GM12878 (cell line): ENCODE data around the gene FXYD4. TPM values are rescaled to one million over a fixed set of nuclear protein-coding genes. Genes with fewer than 3 reads are reported as not detected.
"Not testable (repeated sequence)": the region's sequence is repeated elsewhere in the genome, so short reads cannot be mapped to it uniquely, and the experiment has no call there.

ENCODE experiments used
- ATAC-seq: fragments of 200-7000 bp; cut with Tn5 transposase; 3 replicates; pipeline ENCODE4 v1.9.1; 2020; ENCODE audit warnings: mild to moderate bottlenecking, moderate library complexity
- BruUV-seq: library from RNA; stranded (reverse); fragments of 400-500 nt; replicated peaks from 2 replicates; lab custom pipeline; 2021; lab: Mats Ljungman, UMichigan
- CTCF ChIA-PET: fragments of 300-600 bp; sonication (Branson Sonifier 250); formaldehyde crosslinking; extraction: SDS; loops from one replicate; lab custom pipeline; 2021; ENCODE audit warnings: inconsistent platforms; lab: Yijun Ruan, JAX
- POLR2A ChIA-PET: fragments of 350-600 bp; formaldehyde crosslinking; extraction: SDS; loops from one replicate; lab custom pipeline; 2021; ENCODE audit warnings: inconsistent platforms; lab: Charles Lee
- RAD21 ChIA-PET: fragments of 300-600 bp; sonication (Branson Sonifier 250); formaldehyde crosslinking; loops from one replicate; lab custom pipeline; 2023; ENCODE audit warnings: antibody characterized with exemption; ENCODE audit not compliant: unreplicated experiment; lab: Charles Lee
- SMC1A ChIA-PET: fragments of 300-600 bp; sonication (Branson Sonifier 250); formaldehyde crosslinking; loops from one replicate; lab custom pipeline; 2023; ENCODE audit not compliant: unreplicated experiment, uncharacterized antibody; lab: Charles Lee
- DNase-seq: peaks from one replicate; pipeline ENCODE4 v3.0.0-alpha.2; 2011; ENCODE audit warnings: low read depth, low spot score
- FAIRE-seq: peaks from 3 replicates; lab custom pipeline; 2011; peaks lifted over from hg19 to GRCh38; lab: Jason Lieb, UNC
- H2AFZ ChIP-seq: 2 replicates; pipeline ENCODE4 v1.6.0; 2011; ENCODE audit warnings: low read depth, low read length, control low read depth; ENCODE audit not compliant: control insufficient read depth
- H3K27ac ChIP-seq: 2 replicates; pipeline ENCODE4 v1.5.1; 2011; ENCODE audit warnings: control low read depth; ENCODE audit not compliant: control insufficient read depth, insufficient read depth
- H3K27me3 ChIP-seq, 2 experiments: replicated peaks in 1 of 2; 2 replicates each; pipeline versions ENCODE4 v1.6.0 to v1.6.1; 2011; ENCODE audit warnings: low read length in 1 of 2; ENCODE audit not compliant: control insufficient read depth in 2 of 2, insufficient read depth in 2 of 2
- H3K36me3 ChIP-seq, 2 experiments: 2 replicates each; pipeline ENCODE4 v1.5.1; 2011; ENCODE audit warnings: low read length in 1 of 2; ENCODE audit not compliant: control insufficient read depth in 2 of 2, insufficient read depth in 2 of 2
- H3K4me1 ChIP-seq: 2 replicates; pipeline ENCODE4 v1.6.1; 2011; ENCODE audit warnings: mild to moderate bottlenecking, low read length, moderate library complexity, mixed read lengths; ENCODE audit not compliant: control insufficient read depth, insufficient read depth
- H3K4me2 ChIP-seq: 2 replicates; pipeline ENCODE4 v1.6.0; 2011; ENCODE audit warnings: control low read depth; ENCODE audit not compliant: control insufficient read depth, insufficient read depth
- H3K4me3 ChIP-seq: fragments of 200-600 bp; sonication (generic); 2 replicates; pipeline ENCODE4 v1.5.1; 2016
- H3K79me2 ChIP-seq: 2 replicates; pipeline ENCODE4 v1.6.0; 2011; ENCODE audit warnings: low read length; ENCODE audit not compliant: control insufficient read depth, insufficient read depth
- H3K9ac ChIP-seq: 2 replicates; pipeline ENCODE4 v1.8.0; 2011; ENCODE audit warnings: low read length, control low read depth, mixed read lengths; ENCODE audit not compliant: control insufficient read depth, insufficient read depth
- H3K9me3 ChIP-seq: replicated peaks from 3 replicates; pipeline ENCODE4 v1.5.1; 2011; ENCODE audit warnings: mild to moderate bottlenecking, low read length; ENCODE audit not compliant: control insufficient read depth, insufficient read depth
- H4K20me1 ChIP-seq: 2 replicates; pipeline ENCODE4 v1.6.0; 2011; ENCODE audit not compliant: control insufficient read depth, insufficient read depth
- FOS ChIP-seq: IDR thresholded peaks from 3 replicates; pipeline ENCODE4 v1.6.1; 2011; ENCODE audit warnings: borderline replicate concordance; ENCODE audit not compliant: insufficient read length; ENCODE audit errors: extremely low read depth
- NFIC ChIP-seq: IDR thresholded peaks from 2 replicates; pipeline ENCODE4 v1.6.1; 2012; ENCODE audit warnings: low read depth, mild to moderate bottlenecking, inconsistent platforms, low read length, moderate library complexity
- SRF ChIP-seq, 2 experiments: IDR thresholded peaks; 2 replicates each; pipeline ENCODE4 v1.6.1; 2011; ENCODE audit warnings: low read depth in 2 of 2, low read length in 2 of 2, mild to moderate bottlenecking in 1 of 2, moderate library complexity in 1 of 2
- TBL1XR1 ChIP-seq: IDR thresholded peaks from 2 replicates; pipeline ENCODE4 v1.6.1; 2012; ENCODE audit warnings: low read depth, low read length, improper control_type of control experiment
- WGBS: methylation state at CpG from one replicate; pipeline ENCODE4 v1.1.6; 2016; ENCODE audit warnings: low lambda C conversion rate; ENCODE audit not compliant: insufficient replicate concordance, insufficient coverage; ENCODE audit errors: missing lambda C conversion rate; 5-methylcytosine and 5-hydroxymethylcytosine counted together
- in situ Hi-C: fragments of 300-500 bp; cut with MboI; formaldehyde crosslinking; loops from 9 replicates; pipeline ENCODE4 v1.14.3; 2018; ENCODE audit warnings: mixed read lengths
- intact Hi-C: fragments of 100-400 bp; cut with micrococcal nuclease; formaldehyde crosslinking; loops from one replicate; pipeline ENCODE4 v1.14.2; 2022; ENCODE audit not compliant: unreplicated experiment
- polyA plus RNA-seq, 11 experiments: library from polyadenylated mRNA; depleted of rRNA in 4 of 11; unstranded in 6 of 11; stranded (reverse) in 5 of 11; fragments of >200 nt; fragmentation: Nextera tagmentation in 4 of 11; fragmentation: Illumina TruSeq in 1 of 11; extraction: Ambion mirVana in 4 of 11; extraction: Trizol in 1 of 11; gene quantifications; 1 replicate in 1 of 11; 2 replicates in 10 of 11; pipeline versions ENCODE4 v1.2.1 to v1.2.3, GENCODE V29; 2011 to 2016; ENCODE audit warnings: inconsistent platforms in 2 of 11, missing spikeins in 2 of 11, low read depth in 1 of 11
- total RNA-seq, 4 experiments: library from RNA; depleted of rRNA in 3 of 4; stranded (reverse); fragments of >200 nt in 3 of 4; fragmentation: Illumina TruSeq in 1 of 4; extraction: Trizol in 1 of 4; gene quantifications; 2 replicates each; pipeline versions ENCODE4 v1.2.1 to v1.2.3, GENCODE V29; 2013 to 2021
- TF ChIP-seq, protein P1 (sequence below): IDR thresholded peaks from 2 replicates; pipeline ENCODE4 v1.6.1; 2011; ENCODE audit warnings: low read depth, mild to moderate bottlenecking, low read length, moderate library complexity, borderline replicate concordance; ENCODE audit errors: extremely low read depth
- TF ChIP-seq, protein P2 (sequence below): IDR thresholded peaks from 2 replicates; pipeline ENCODE4 v1.6.1; 2012; ENCODE audit warnings: mild to moderate bottlenecking, low read depth, low read length

The FXYD4 gene
- total and polyA plus RNA-seq, 10 of the 15 experiments (the other 5 are each of a cell fraction or from before 2014, with no cell fraction given): not detected

- H4K20me1 ChIP-seq, H3K4me2 ChIP-seq, H3K27ac ChIP-seq, ATAC-seq, FAIRE-seq, RAD21 ChIA-PET, intact Hi-C loops, H3K9ac ChIP-seq, H3K79me2 ChIP-seq, DNase-seq, H3K36me3 ChIP-seq, H3K4me3 ChIP-seq, BruUV-seq, POLR2A ChIA-PET, in situ Hi-C loops, SMC1A ChIA-PET, H3K9me3 ChIP-seq, H3K4me1 ChIP-seq, H2AFZ ChIP-seq, H3K27me3 ChIP-seq: not testable (repeated sequence)
- 9% methylated on average over 6 of the region's 9 CpGs for WGBS
- CTCF ChIA-PET: interaction anchor here (1.2 kb wide), 1 partner anchor 45 kb away, joined by 4 read pairs; no protein-coding TSS in a partner anchor
Measured at GRCh38 chr10:43337536-43337935, 33.9 kb upstream of the FXYD4 start.

DNA sequence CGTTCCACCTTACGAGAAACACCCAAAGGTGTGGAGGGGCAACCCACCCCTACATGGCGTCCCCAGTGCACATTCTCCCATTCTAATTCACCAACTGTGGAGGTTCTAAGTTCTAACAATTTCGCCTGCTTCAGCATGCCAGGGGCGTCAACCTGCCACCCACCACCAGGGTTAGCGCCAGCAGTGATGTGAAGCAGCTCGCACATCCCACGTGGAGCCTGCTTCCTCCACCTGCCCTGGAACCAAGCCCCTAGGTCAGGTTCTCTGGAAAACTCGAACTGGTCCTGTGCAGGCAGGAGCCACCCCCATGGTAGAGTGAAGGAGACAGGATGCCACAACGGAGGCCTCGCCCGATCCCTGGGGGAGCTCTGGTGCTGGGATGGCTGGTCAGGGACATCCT is 33.3 kb upstream of the FXYD4 start:
- H3K4me1 ChIP-seq: no peaks in the 10 kb centered on the region
- SMC1A ChIA-PET: no interaction called here
- H3K36me3 ChIP-seq: no peaks in the 10 kb centered on the region
- POLR2A ChIA-PET: no interaction called here
- intact Hi-C loops (no loop called here), in situ Hi-C loops (no loop called here)
- H3K4me3 ChIP-seq: no peak overlapping the region
- DNase-seq (no peak), FAIRE-seq (no peak), ATAC-seq (no peak)
- H3K9ac ChIP-seq: no peak overlapping the region
- no peaks in the 10 kb centered on the region; a peak in 1 of 4 replicates for H3K27me3 ChIP-seq
- TF ChIP-seq NFIC (no peak), SRF (IDR thresholded peaks at IDR 0.05; ENCODE audit: low read depth in 2 of 2, low read length in 2 of 2) (no peak), TBL1XR1 (no peak), FOS (no peak)
- TF ChIP-seq, protein P1, sequence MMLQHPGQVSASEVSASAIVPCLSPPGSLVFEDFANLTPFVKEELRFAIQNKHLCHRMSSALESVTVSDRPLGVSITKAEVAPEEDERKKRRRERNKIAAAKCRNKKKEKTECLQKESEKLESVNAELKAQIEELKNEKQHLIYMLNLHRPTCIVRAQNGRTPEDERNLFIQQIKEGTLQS: no peak
- TF ChIP-seq, protein P2, sequence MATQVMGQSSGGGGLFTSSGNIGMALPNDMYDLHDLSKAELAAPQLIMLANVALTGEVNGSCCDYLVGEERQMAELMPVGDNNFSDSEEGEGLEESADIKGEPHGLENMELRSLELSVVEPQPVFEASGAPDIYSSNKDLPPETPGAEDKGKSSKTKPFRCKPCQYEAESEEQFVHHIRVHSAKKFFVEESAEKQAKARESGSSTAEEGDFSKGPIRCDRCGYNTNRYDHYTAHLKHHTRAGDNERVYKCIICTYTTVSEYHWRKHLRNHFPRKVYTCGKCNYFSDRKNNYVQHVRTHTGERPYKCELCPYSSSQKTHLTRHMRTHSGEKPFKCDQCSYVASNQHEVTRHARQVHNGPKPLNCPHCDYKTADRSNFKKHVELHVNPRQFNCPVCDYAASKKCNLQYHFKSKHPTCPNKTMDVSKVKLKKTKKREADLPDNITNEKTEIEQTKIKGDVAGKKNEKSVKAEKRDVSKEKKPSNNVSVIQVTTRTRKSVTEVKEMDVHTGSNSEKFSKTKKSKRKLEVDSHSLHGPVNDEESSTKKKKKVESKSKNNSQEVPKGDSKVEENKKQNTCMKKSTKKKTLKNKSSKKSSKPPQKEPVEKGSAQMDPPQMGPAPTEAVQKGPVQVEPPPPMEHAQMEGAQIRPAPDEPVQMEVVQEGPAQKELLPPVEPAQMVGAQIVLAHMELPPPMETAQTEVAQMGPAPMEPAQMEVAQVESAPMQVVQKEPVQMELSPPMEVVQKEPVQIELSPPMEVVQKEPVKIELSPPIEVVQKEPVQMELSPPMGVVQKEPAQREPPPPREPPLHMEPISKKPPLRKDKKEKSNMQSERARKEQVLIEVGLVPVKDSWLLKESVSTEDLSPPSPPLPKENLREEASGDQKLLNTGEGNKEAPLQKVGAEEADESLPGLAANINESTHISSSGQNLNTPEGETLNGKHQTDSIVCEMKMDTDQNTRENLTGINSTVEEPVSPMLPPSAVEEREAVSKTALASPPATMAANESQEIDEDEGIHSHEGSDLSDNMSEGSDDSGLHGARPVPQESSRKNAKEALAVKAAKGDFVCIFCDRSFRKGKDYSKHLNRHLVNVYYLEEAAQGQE: no peak
- H3K27ac ChIP-seq: no peak overlapping the region
- WGBS: 28% methylated on average over 12 of the region's 12 CpGs
- no peak overlapping the region for H2AFZ ChIP-seq
- no peaks in the 10 kb centered on the region for H3K79me2 ChIP-seq
- no peaks in the 10 kb centered on the region for H3K9me3 ChIP-seq
- CTCF ChIA-PET: no interaction called here
- H3K4me2 ChIP-seq: no peak overlapping the region
- BruUV-seq: no TSS peak
- H4K20me1 ChIP-seq: no peaks in the 10 kb centered on the region
- RAD21 ChIA-PET: no interaction called here
